Adrenal gland (tissue), 12 donors: ENCODE measurements around the gene ATP4A. TPM values are rescaled to one million over a fixed set of nuclear protein-coding genes. Genes with fewer than 3 reads are reported as not detected.

Source experiments
- DNase-seq, 7 donors: peaks; one replicate each; pipeline ENCODE4 v3.0.0-alpha.2; 2019 to 2020
- H3K27ac ChIP-seq, 5 donors: fragments of 200-600 bp; sonication (generic) in 4 of 5; 1 replicate in 3 of 5; 2 replicates in 2 of 5; pipeline versions ENCODE4 v1.5.1 to v1.8.0; 2016 to 2020; ENCODE audit warnings: mild to moderate bottlenecking in 1 of 5
- H3K27me3 ChIP-seq: fragments of 200-600 bp; 2 replicates; pipeline ENCODE4 v1.8.0; 2021
- H3K36me3 ChIP-seq, 2 donors: fragments of 200-600 bp; replicated peaks in 1 of 2; 1 replicate in 1 of 2; 2 replicates in 1 of 2; pipeline versions ENCODE4 v1.5.1 to v1.8.0; 2018 to 2022
- H3K4me1 ChIP-seq, 2 donors: fragments of 200-600 bp; replicated peaks in 1 of 2; 1 replicate in 1 of 2; 2 replicates in 1 of 2; pipeline versions ENCODE4 v1.5.1 to v1.8.0; 2018 to 2021
- H3K4me3 ChIP-seq, 4 donors: fragments of 200-600 bp; sonication (generic) in 3 of 4; one replicate each; pipeline ENCODE4 v1.5.1; 2016 to 2018
- H3K9me3 ChIP-seq, 3 donors: fragments of 200-600 bp; sonication (generic) in 1 of 3; replicated peaks in 1 of 3; 1 replicate in 2 of 3; 2 replicates in 1 of 3; pipeline versions ENCODE4 v1.5.1 to v1.8.0; 2016 to 2021
- CTCF ChIP-seq, 6 experiments: fragments of 450-650 bp in 4 of 6; fragments of 200-600 bp in 2 of 6; sonication (generic) in 1 of 6; IDR thresholded peaks; 1 replicate in 5 of 6; 2 replicates in 1 of 6; pipeline versions ENCODE4 v1.5.1 to v1.8.0; 2016 to 2021; ENCODE audit warnings: antibody characterized with exemption in 6 of 6, mild to moderate bottlenecking in 2 of 6, moderate library complexity in 1 of 6
- POLR2A ChIP-seq, 2 donors: fragments of 450-650 bp; IDR thresholded peaks; one replicate each; pipeline ENCODE4 v1.6.1; 2017; ENCODE audit warnings: antibody characterized with exemption in 2 of 2, mild to moderate bottlenecking in 2 of 2, moderate library complexity in 1 of 2
- WGBS, 4 donors: extraction: QIAGEN DNeasy Blood & Tissue Kit in 2 of 4; methylation state at CpG; one replicate each; pipeline versions ENCODE4 v1.1.5 to v1.1.7; 2013 to 2017; 5-methylcytosine and 5-hydroxymethylcytosine counted together
- intact Hi-C, 2 donors: fragments of 100-400 bp; cut with DNase I; formaldehyde crosslinking; loops; one replicate each; pipeline versions ENCODE4 v1.14.1 to v1.15.0; 2022 to 2023
- polyA plus RNA-seq, 3 donors: library from polyadenylated mRNA; stranded (reverse); fragments of 200-250 nt in 2 of 3; fragments of 350-450 nt in 1 of 3; fragmentation: Illumina TruSeq in 1 of 3; extraction: RNeasy Lipid Tissue Mini Kit (QIAGEN cat#74804) in 1 of 3; gene quantifications; one replicate each; pipeline ENCODE4 v1.2.3, GENCODE V29; 2013 to 2014
- total RNA-seq, 9 donors: library from RNA; depleted of rRNA in 4 of 9; stranded (reverse); fragments of >200 nt in 4 of 9; fragments of 120-200 nt in 1 of 9; fragmentation: NEBNext Ultra II Directional in 1 of 9; extraction: Animal tissue kit (Norgen Biotek cat#: 25700) in 1 of 9; gene quantifications; one replicate each; pipeline versions ENCODE4 v1.1.0 to v1.2.4, GENCODE V29; 2013 to 2023
- donor health status: healthy with polysubstance abuse.
- donor health status: Bipolar disorder and iron deficiency.
- donor health status: DM: yes; HTN: yes; CAD: no.
- donor health status: DM: no; HTN: no; CAD: no.
- donor health status: DM: no; HTN: no; CAD: no.
- donor health status: DM: yes; HTN: yes; CAD: no.

ATP4A gene
- total and polyA plus RNA-seq, 12 donors = 2.2 to 63.5 (median 7.5) TPM

DNA sequence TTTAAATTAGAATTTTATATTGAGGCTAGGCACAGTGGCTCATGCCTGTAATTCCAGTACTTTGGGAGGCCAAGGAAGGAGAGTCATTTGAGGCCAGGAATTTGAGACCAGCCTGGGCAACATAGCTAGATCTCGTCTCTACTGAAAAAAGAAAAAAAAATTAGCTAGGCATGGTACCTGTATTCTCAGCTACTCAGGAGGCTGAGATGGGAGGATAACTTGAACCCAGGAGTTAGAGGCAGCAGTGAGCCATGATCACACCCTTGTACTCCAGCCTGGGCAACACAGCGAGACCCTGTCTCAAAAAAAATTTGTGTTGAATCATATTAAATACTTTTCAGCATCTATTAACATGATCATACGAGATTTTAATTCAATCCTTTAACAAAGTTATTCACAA lies 27.4 kb upstream of the ATP4A start:
- DNase-seq = no peak
- Histone ChIP-seq H3K4me3 (no peak overlapping the region), H3K4me1 (no peaks in the 10 kb centered on the region), H3K27me3 (no peaks in the 10 kb centered on the region), H3K9me3 (no peaks in the 10 kb centered on the region), H3K36me3 (no peaks in the 10 kb centered on the region), H3K27ac (no peak overlapping the region)
- intact Hi-C loops = no loop called here
- WGBS, 4 donors = 78 to 87% (median 86%) methylated on average over 3 of the region's 3 CpGs
- TF ChIP-seq POLR2A (IDR thresholded peaks at IDR 0.05) (no peak), CTCF (IDR thresholded peaks at IDR 0.05) (no peak)

DNA sequence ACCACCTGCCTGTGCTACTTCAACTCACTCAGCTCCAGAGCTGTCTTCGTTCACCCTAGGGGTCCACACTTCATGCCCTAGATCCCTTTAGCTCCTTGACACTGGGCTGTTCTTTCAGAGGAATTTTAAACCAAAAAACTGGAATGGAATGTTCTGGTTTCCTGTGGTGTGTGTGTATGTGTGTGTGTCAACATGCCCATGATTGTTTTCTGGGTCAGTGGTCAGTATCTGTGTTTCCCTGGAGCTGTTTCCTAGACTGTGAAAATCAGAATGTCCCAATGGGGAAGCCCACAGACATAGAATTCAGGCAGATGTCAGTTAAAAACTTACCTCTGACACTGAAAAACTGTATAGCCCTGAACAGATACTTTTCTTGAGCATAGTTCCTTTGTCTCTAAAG lies 23.9 kb upstream of the ATP4A start:
- TF ChIP-seq POLR2A (IDR thresholded peaks at IDR 0.05) (no peak), CTCF (IDR thresholded peaks at IDR 0.05) (no peak)
- Histone ChIP-seq H3K36me3 (no peaks in the 10 kb centered on the region), H3K4me3 (no peak overlapping the region), H3K4me1 (no peaks in the 10 kb centered on the region), H3K9me3 (no peaks in the 10 kb centered on the region), H3K27me3 (no peaks in the 10 kb centered on the region), H3K27ac (no peak overlapping the region)
- WGBS, 4 donors = 33 to 63% (median 48%) methylated on average over 1 of the region's 1 CpG
- DNase-seq = no peak
- intact Hi-C loops = no loop called here

DNA sequence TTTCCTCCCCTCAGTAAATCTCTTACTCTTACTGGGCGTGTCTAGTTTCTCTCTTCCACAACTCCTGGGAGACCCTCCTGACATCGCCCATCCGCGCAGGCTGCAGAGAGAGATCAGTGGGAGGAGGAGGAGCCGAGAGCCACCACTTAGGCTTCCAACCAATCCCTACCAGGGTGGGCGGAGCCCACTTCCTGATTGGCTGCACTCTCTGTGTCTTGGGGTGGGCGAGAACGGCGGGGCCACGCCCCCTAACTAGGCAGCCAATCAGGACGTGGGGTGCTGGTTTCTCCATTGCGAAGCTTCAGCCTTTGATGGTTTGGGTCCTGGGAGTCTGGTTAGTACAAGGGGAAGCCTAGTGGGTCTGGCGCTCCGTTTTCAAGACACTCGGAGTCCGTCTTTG lies 22.4 kb upstream of the ATP4A start, which contains the start of gene PMIS2:
PMIS2 (plus strand) TSS at position 326 of the 400 bp plus-strand sequence. CDS start 87 bp downstream, outside the sequence.
- H3K9me3 ChIP-seq = no peaks in the 10 kb centered on the region
- H3K4me1 ChIP-seq = no peaks in the 10 kb centered on the region
- TF ChIP-seq CTCF (IDR thresholded peaks at IDR 0.05) (no peak), POLR2A (IDR thresholded peaks at IDR 0.05) (no peak)
- H3K27ac ChIP-seq = no peak within 1 kb of the TSS
- peak in 3 of 7 donors; percentile 36 to 62 (median 38) for DNase-seq
- H3K36me3 ChIP-seq = no peaks in the 10 kb centered on the region
- intact Hi-C loops = no loop called here
- H3K27me3 ChIP-seq = no peaks in the 10 kb centered on the region
- 34 to 58% (median 46%) methylated on average over 16 of the region's 16 CpGs for WGBS, 4 donors
- no peak within 1 kb of the TSS for H3K4me3 ChIP-seq

- intact Hi-C loops = no loop called here
- no peak overlapping the region for H3K4me3 ChIP-seq
- no peaks in the 10 kb centered on the region for H3K36me3 ChIP-seq
- 73 to 95% (median 90%) methylated on average over 1 of the region's 1 CpG; no CpG with 5 or more reads in 1 of the 4 donors for WGBS, 4 donors
- no peak for DNase-seq
- no peaks in the 10 kb centered on the region for H3K4me1 ChIP-seq
- H3K9me3 ChIP-seq = no peaks in the 10 kb centered on the region
- TF ChIP-seq CTCF (IDR thresholded peaks at IDR 0.05) (no peak), POLR2A (IDR thresholded peaks at IDR 0.05) (no peak)
- no peaks in the 10 kb centered on the region for H3K27me3 ChIP-seq
- H3K27ac ChIP-seq = no peak overlapping the region
Observed at GRCh38 chr19:35582760-35583159, 19.3 kb upstream of the ATP4A start.
